ENCODE results near the gene PCDHGC5. TPM values are rescaled to one million over a fixed set of nuclear protein-coding genes. Genes with fewer than 3 reads are reported as not detected.

The PCDHGC5 gene
- total RNA-seq, 1 donor from 2014 or later: not detected

GRCh38 chr5:141483902-141484301, 5.0 kb upstream of the PCDHGC5 start:
- Mint-ChIP-seq H3K4me1 (ENCODE audit: low read depth) (no peaks in the 10 kb centered on the region), H3K36me3 (ENCODE audit: low read depth) (no peaks in the 10 kb centered on the region), H3K4me3 (no peak overlapping the region), H3K27me3 (ENCODE audit: insufficient read depth) (peaks cover 47% of the 10 kb centered on the region), H3K9me3 (no peaks in the 10 kb centered on the region), H3K27ac (no peak overlapping the region)
- intact Hi-C loops (cut with micrococcal nuclease): no loop called here
- DNase-seq (ENCODE audit: low spot score): no peak

DNA sequence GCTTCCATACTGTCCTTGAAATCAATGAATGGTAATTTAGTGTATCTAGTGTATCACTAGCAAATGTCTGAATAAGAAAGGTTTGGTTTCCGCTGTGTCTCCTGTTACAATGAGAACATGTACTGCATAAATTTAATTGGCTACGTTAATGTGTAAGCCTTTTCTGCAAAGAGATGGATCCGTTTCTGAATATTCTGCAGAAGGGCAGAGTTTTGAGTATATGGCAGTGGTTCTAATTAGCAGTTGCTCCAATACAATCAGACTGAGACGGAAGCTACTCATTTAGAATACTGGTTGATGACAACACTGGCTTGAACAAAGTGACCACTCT, 4.6 kb upstream of the PCDHGC5 start:
- intact Hi-C loops (cut with micrococcal nuclease): no loop called here
- no peaks in the 10 kb centered on the region for H3K36me3 Mint-ChIP-seq (ENCODE audit: low read depth)
- H3K27ac Mint-ChIP-seq: no peak overlapping the region
- H3K4me1 Mint-ChIP-seq (ENCODE audit: low read depth): no peaks in the 10 kb centered on the region
- no peaks in the 10 kb centered on the region for H3K9me3 Mint-ChIP-seq
- H3K27me3 Mint-ChIP-seq (ENCODE audit: insufficient read depth): peaks cover 47% of the 10 kb centered on the region
- no peak overlapping the region for H3K4me3 Mint-ChIP-seq
- no peak for DNase-seq (ENCODE audit: low spot score)

GRCh38 chr5:141484641-141485311, 4.1 kb upstream of the PCDHGC5 start, which contains the start of gene PCDHGC4:
TSS of gene PCDHGC4 (plus strand) at chr5:141485030. CDS start at chr5:141485174, 144 bp downstream.
- no peaks in the 10 kb centered on the region for H3K9me3 Mint-ChIP-seq
- peaks cover 47% of the 10 kb centered on the region for H3K27me3 Mint-ChIP-seq (ENCODE audit: insufficient read depth)
- no peak for DNase-seq (ENCODE audit: low spot score)
- intact Hi-C loops (cut with micrococcal nuclease): no loop called here
- H3K27ac Mint-ChIP-seq: no peak within 1 kb of the TSS
- no peaks in the 10 kb centered on the region for H3K4me1 Mint-ChIP-seq (ENCODE audit: low read depth)
- no peaks in the 10 kb centered on the region for H3K36me3 Mint-ChIP-seq (ENCODE audit: low read depth)
- H3K4me3 Mint-ChIP-seq: no peak within 1 kb of the TSS

DNA sequence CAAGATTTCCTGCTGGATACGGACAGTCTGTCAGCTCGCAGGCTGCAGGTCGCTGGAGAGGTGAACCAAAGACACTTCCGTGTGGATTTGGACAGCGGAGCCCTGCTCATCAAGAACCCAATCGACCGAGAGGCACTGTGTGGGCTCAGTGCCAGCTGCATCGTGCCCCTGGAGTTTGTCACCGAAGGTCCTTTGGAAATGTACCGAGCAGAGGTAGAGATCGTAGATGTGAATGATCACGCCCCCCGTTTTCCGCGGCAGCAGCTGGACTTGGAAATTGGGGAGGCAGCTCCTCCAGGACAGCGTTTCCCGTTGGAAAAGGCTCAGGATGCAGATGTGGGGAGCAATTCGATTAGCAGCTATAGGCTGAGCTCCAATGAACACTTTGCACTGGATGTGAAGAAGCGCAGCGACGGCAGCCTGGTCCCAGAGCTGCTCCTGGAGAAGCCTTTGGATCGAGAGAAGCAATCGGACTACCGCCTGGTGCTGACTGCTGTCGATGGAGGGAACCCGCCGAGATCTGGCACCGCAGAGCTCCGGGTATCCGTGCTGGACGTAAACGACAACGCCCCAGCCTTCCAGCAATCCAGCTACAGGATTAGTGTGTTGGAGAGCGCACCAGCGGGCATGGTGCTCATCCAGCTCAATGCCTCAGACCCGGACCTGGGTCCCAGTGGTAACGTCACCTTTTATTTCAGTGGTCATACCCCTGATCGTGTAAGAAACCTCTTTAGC, 3.4 kb upstream of the PCDHGC5 start:
- Mint-ChIP-seq H3K9me3 (no peaks in the 10 kb centered on the region), H3K4me1 (ENCODE audit: low read depth) (no peaks in the 10 kb centered on the region), H3K4me3 (no peak overlapping the region), H3K27me3 (ENCODE audit: insufficient read depth) (peaks cover 47% of the 10 kb centered on the region), H3K36me3 (ENCODE audit: low read depth) (no peaks in the 10 kb centered on the region), H3K27ac (no peak overlapping the region)
- intact Hi-C loops (cut with micrococcal nuclease): no loop called here
- DNase-seq (ENCODE audit: low spot score): no peak

- DNase-seq (ENCODE audit: low spot score): no peak
- no peak overlapping the region for H3K4me3 Mint-ChIP-seq
- intact Hi-C loops (cut with micrococcal nuclease): no loop called here
- H3K27me3 Mint-ChIP-seq (ENCODE audit: insufficient read depth): peaks cover 50% of the 10 kb centered on the region
- no peaks in the 10 kb centered on the region for H3K9me3 Mint-ChIP-seq
- H3K27ac Mint-ChIP-seq: no peak overlapping the region
- no peaks in the 10 kb centered on the region for H3K36me3 Mint-ChIP-seq (ENCODE audit: low read depth)
- H3K4me1 Mint-ChIP-seq (ENCODE audit: low read depth): no peaks in the 10 kb centered on the region
These were observed 2.8 kb upstream of the PCDHGC5 start for GRCh38 chr5:141486091-141486490.

GRCh38 chr5:141487131-141487530, 1.8 kb upstream of the PCDHGC5 start:
- Mint-ChIP-seq H3K36me3 (ENCODE audit: low read depth) (no peaks in the 10 kb centered on the region), H3K4me1 (ENCODE audit: low read depth) (no peaks in the 10 kb centered on the region), H3K4me3 (no peak overlapping the region), H3K9me3 (no peaks in the 10 kb centered on the region), H3K27ac (no peak overlapping the region), H3K27me3 (ENCODE audit: insufficient read depth) (peaks cover 51% of the 10 kb centered on the region)
- intact Hi-C loops (cut with micrococcal nuclease): no loop called here
- no peak for DNase-seq (ENCODE audit: low spot score)

GRCh38 chr5:141489841-141490240, 960 bp downstream of the PCDHGC5 start:
- Mint-ChIP-seq H3K9me3 (no peaks in the 10 kb centered on the region), H3K4me1 (ENCODE audit: low read depth) (no peaks in the 10 kb centered on the region), H3K27ac (no peak overlapping the region), H3K36me3 (ENCODE audit: low read depth) (no peaks in the 10 kb centered on the region), H3K27me3 (ENCODE audit: insufficient read depth) (peaks cover 38% of the 10 kb centered on the region), H3K4me3 (no peak overlapping the region)
- DNase-seq (ENCODE audit: low spot score): no peak
- intact Hi-C loops (cut with micrococcal nuclease): no loop called here

DNA sequence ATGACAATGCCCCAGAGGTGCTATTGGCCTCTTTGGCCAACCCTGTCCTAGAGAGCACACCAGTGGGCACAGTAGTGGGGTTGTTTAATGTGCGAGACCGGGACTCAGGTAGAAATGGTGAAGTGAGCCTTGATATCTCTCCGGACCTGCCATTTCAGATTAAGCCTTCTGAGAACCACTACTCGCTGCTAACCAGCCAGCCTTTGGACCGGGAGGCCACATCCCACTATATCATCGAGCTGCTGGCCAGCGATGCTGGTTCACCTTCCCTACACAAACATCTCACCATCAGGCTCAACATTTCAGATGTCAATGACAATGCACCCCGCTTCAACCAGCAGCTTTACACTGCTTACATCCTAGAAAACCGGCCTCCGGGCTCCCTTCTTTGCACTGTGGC, 1.4 kb downstream of the PCDHGC5 start:
- H3K4me3 Mint-ChIP-seq: no peak overlapping the region
- H3K27me3 Mint-ChIP-seq (ENCODE audit: insufficient read depth): peaks cover 37% of the 10 kb centered on the region
- no peak for DNase-seq (ENCODE audit: low spot score)
- H3K36me3 Mint-ChIP-seq (ENCODE audit: low read depth): no peaks in the 10 kb centered on the region
- H3K27ac Mint-ChIP-seq: no peak overlapping the region
- no peaks in the 10 kb centered on the region for H3K4me1 Mint-ChIP-seq (ENCODE audit: low read depth)
- no peaks in the 10 kb centered on the region for H3K9me3 Mint-ChIP-seq
- intact Hi-C loops (cut with micrococcal nuclease): no loop called here

DNA sequence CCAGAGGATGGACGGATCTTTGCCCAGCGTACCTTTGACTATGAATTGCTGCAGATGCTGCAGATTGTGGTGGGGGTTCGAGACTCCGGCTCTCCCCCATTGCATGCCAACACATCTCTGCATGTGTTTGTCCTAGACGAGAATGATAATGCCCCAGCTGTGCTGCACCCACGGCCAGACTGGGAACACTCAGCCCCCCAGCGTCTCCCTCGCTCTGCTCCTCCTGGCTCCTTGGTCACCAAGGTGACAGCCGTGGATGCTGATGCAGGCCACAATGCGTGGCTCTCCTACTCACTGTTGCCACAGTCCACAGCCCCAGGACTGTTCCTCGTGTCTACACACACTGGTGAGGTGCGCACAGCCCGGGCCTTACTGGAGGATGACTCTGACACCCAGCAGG, 1.9 kb downstream of the PCDHGC5 start:
- Mint-ChIP-seq H3K36me3 (ENCODE audit: low read depth) (no peaks in the 10 kb centered on the region), H3K9me3 (no peaks in the 10 kb centered on the region), H3K4me1 (ENCODE audit: low read depth) (no peaks in the 10 kb centered on the region), H3K4me3 (no peak overlapping the region), H3K27ac (no peak overlapping the region), H3K27me3 (ENCODE audit: insufficient read depth) (peaks cover 38% of the 10 kb centered on the region)
- DNase-seq (ENCODE audit: low spot score): no peak
- intact Hi-C loops (cut with micrococcal nuclease): no loop called here

DNA sequence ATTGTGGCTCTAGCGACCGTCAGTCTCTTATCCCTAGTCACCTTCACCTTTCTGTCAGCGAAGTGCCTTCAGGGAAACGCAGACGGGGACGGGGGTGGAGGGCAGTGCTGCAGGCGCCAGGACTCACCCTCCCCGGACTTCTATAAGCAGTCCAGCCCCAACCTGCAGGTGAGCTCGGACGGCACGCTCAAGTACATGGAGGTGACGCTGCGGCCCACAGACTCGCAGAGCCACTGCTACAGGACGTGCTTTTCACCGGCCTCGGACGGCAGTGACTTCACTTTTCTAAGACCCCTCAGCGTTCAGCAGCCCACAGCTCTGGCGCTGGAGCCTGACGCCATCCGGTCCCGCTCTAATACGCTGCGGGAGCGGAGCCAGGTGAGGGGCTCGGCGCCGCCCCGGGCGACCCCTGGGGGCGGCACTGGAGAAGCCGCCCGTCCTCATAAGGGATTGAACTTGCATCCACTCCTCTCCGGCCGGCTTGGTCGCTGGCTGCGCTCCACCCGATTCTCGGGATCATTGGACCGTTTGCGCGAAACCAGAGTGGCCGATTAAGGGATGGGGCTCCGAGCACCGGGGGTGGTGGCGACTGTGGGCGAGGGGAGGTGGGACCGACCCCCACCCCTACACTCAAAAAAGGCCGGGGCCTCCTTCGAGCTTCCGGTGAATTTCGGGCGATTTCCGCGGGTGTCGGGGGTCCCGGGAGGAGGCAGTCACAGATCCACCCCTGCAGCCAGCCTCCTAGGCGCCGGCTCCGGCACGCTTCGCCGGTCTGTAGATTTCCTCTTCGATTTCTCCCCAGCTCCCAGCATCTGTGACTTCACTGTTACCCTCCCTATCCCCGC, 2.7 kb downstream of the PCDHGC5 start:
- H3K27ac Mint-ChIP-seq: no peak overlapping the region
- no peaks in the 10 kb centered on the region for H3K36me3 Mint-ChIP-seq (ENCODE audit: low read depth)
- no peaks in the 10 kb centered on the region for H3K9me3 Mint-ChIP-seq
- intact Hi-C loops (cut with micrococcal nuclease): no loop called here
- peaks cover 39% of the 10 kb centered on the region for H3K27me3 Mint-ChIP-seq (ENCODE audit: insufficient read depth)
- H3K4me1 Mint-ChIP-seq (ENCODE audit: low read depth): no peaks in the 10 kb centered on the region
- DNase-seq (ENCODE audit: low spot score): no peak
- H3K4me3 Mint-ChIP-seq: peak overlapping the region; percentile 64

GRCh38 chr5:141492168-141492885, 3.4 kb downstream of the PCDHGC5 start:
- Mint-ChIP-seq H3K9me3 (no peaks in the 10 kb centered on the region), H3K27ac (no peak overlapping the region), H3K4me1 (ENCODE audit: low read depth) (no peaks in the 10 kb centered on the region), H3K36me3 (ENCODE audit: low read depth) (no peaks in the 10 kb centered on the region), H3K27me3 (ENCODE audit: insufficient read depth) (peaks cover 37% of the 10 kb centered on the region), H3K4me3 (peak overlapping the region; percentile 64)
- intact Hi-C loops (cut with micrococcal nuclease): no loop called here
- DNase-seq (ENCODE audit: low spot score): no peak

GRCh38 chr5:141493500-141494422, 4.9 kb downstream of the PCDHGC5 start:
- DNase-seq (ENCODE audit: low spot score): no peak
- Mint-ChIP-seq H3K4me1 (ENCODE audit: low read depth) (no peaks in the 10 kb centered on the region), H3K27ac (no peak overlapping the region), H3K4me3 (no peak overlapping the region), H3K9me3 (no peaks in the 10 kb centered on the region), H3K36me3 (ENCODE audit: low read depth) (no peaks in the 10 kb centered on the region), H3K27me3 (ENCODE audit: insufficient read depth) (peaks cover 37% of the 10 kb centered on the region)
- intact Hi-C loops (cut with micrococcal nuclease): no loop called here
